CD4-positive, alpha-beta T cell (primary cell): ENCODE data around the gene HOXA13. TPM values are rescaled to one million over a fixed set of nuclear protein-coding genes. Genes with fewer than 3 reads are reported as not detected.

Source experiments
- ATAC-seq: fragments of 200-7000 bp; cut with Tn5 transposase; one replicate; pipeline ENCODE4 v1.10.0; 2022; ENCODE audit warnings: mild to moderate bottlenecking; ENCODE audit not compliant: poor library complexity
- CTCF ChIA-PET: fragments of 350-600 bp; sonication (Branson Sonifier 250); formaldehyde crosslinking; loops from one replicate; lab custom pipeline; 2021; ENCODE audit warnings: antibody characterized with exemption, inconsistent platforms; lab: Charles Lee
- POLR2A ChIA-PET: fragments of 350-600 bp; sonication (Branson Sonifier 250); formaldehyde crosslinking; loops from one replicate; lab custom pipeline; 2021; ENCODE audit warnings: antibody characterized with exemption, inconsistent platforms; lab: Charles Lee
- DNase-seq, 14 experiments: peaks; one replicate each; pipeline ENCODE4 v3.0.0-alpha.2; 2013 to 2020; ENCODE audit warnings: mixed read lengths in 2 of 14
- H3K27ac ChIP-seq, 2 donors: one replicate each; pipeline versions ENCODE4 v1.5.1 to v1.7.0; 2013; ENCODE audit warnings: low read length in 2 of 2, low read depth in 1 of 2, mild to moderate bottlenecking in 1 of 2
- H3K27me3 ChIP-seq, 2 experiments: 1 replicate in 1 of 2; 2 replicates in 1 of 2; pipeline versions ENCODE4 v1.6.1 to v1.7.0; 2013; ENCODE audit warnings: low read length in 2 of 2, control low read depth in 1 of 2, mild to moderate bottlenecking in 1 of 2, moderate library complexity in 1 of 2; ENCODE audit not compliant: insufficient read depth in 2 of 2, control insufficient read depth in 1 of 2
- H3K36me3 ChIP-seq: one replicate; pipeline ENCODE4 v1.6.1; 2013; ENCODE audit warnings: low read length, control low read depth; ENCODE audit not compliant: insufficient read depth
- H3K4me1 ChIP-seq: one replicate; pipeline ENCODE4 v1.6.1; 2013; ENCODE audit warnings: low read length, control low read depth; ENCODE audit not compliant: insufficient read depth
- H3K4me3 ChIP-seq: one replicate; pipeline ENCODE4 v1.5.1; 2013; ENCODE audit warnings: mild to moderate bottlenecking, low read length, moderate library complexity
- H3K9me3 ChIP-seq, 2 experiments: 1 replicate in 1 of 2; 2 replicates in 1 of 2; pipeline versions ENCODE4 v1.6.1 to v1.7.0; 2013; ENCODE audit warnings: low read length in 2 of 2, mild to moderate bottlenecking in 2 of 2, control low read depth in 1 of 2, moderate library complexity in 1 of 2; ENCODE audit not compliant: control insufficient read depth in 1 of 2, insufficient read depth in 1 of 2
- H3K27ac Mint-ChIP-seq: one replicate; pipeline ENCODE4 v1.8.0; 2020; ENCODE audit warnings: mixed read lengths
- H3K27me3 Mint-ChIP-seq: one replicate; pipeline ENCODE4 v1.8.0; 2021; ENCODE audit warnings: mixed read lengths
- H3K36me3 Mint-ChIP-seq: one replicate; pipeline ENCODE4 v1.8.0; 2021; ENCODE audit warnings: low read depth, mixed read lengths
- H3K4me1 Mint-ChIP-seq: one replicate; pipeline ENCODE4 v1.8.0; 2021; ENCODE audit warnings: low read depth, mixed read lengths
- H3K4me3 Mint-ChIP-seq: one replicate; pipeline ENCODE4 v1.8.0; 2020; ENCODE audit warnings: mild to moderate bottlenecking, mixed read lengths
- H3K9me3 Mint-ChIP-seq: one replicate; pipeline ENCODE4 v1.8.0; 2020; ENCODE audit warnings: mixed read lengths
- intact Hi-C, 2 experiments: fragments of 100-400 bp; cut with DNase I in 1 of 2; cut with micrococcal nuclease in 1 of 2; formaldehyde crosslinking; loops; one replicate each; pipeline versions ENCODE4 v1.15.1 to v1.9.0; 2023 to 2025; cut with DNase I, micrococcal nuclease
- total RNA-seq, 174 experiments: library from RNA in 2 of 174; stranded (reverse) in 2 of 174; gene quantifications; one replicate each; pipeline ENCODE4 v1.2.3 and lab custom pipeline; 2021 to 2026
- TF ChIP-seq, protein P1 (sequence below): fragments of 200-600 bp; IDR thresholded peaks from one replicate; pipeline ENCODE4 v1.8.0; 2022; ENCODE audit warnings: antibody characterized with exemption, mild to moderate bottlenecking

HOXA13 gene
- total RNA-seq, 2 experiments from 2014 or later, result not detected

DNA sequence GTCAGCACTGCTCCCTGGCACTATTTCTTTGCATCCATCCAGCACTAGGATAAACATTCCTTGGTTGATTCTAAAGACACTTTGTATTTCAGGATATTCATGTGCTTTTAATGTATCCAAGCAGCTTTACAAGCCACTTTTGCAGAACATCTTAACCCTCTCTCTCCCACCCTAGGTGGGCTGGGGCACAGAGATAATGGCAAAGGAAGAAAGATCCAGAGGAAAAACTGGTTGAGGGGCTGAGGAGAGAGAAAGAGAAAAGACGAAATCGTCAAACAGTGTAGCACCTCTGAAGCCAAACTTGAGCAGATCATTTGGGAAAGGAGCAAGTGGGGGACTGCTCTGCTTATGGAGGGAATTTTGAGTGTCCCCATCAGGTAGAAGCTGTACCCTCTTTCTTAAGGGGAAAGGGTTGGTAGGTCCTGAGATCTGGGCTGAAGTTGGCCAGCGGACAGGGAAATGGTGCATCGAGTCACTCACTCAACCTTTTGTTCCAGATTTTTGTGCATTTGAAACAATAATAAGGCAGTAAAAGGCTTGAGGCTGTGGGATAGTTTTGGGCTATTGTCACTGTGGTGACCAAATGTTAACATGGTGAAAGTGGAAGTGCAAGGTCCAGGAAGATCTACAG lies 4.2 kb upstream of the HOXA13 start:
- no peaks in the 10 kb centered on the region for H3K36me3 Mint-ChIP-seq
- Histone ChIP-seq H3K27ac (no peak overlapping the region), H3K9me3 (peaks cover 0 to 31% of the 10 kb centered on the region in 2 experiments), H3K36me3 (no peaks in the 10 kb centered on the region), H3K4me1 (peaks cover 46% of the 10 kb centered on the region), H3K4me3 (no peak overlapping the region), H3K27me3 (peaks cover 84 to 91% of the 10 kb centered on the region in 2 experiments)
- POLR2A ChIA-PET, result no interaction called here
- peaks cover 88% of the 10 kb centered on the region for H3K27me3 Mint-ChIP-seq
- no peak overlapping the region for H3K27ac Mint-ChIP-seq
- DNase-seq (no peak), ATAC-seq (no peak)
- TF ChIP-seq, protein P1, sequence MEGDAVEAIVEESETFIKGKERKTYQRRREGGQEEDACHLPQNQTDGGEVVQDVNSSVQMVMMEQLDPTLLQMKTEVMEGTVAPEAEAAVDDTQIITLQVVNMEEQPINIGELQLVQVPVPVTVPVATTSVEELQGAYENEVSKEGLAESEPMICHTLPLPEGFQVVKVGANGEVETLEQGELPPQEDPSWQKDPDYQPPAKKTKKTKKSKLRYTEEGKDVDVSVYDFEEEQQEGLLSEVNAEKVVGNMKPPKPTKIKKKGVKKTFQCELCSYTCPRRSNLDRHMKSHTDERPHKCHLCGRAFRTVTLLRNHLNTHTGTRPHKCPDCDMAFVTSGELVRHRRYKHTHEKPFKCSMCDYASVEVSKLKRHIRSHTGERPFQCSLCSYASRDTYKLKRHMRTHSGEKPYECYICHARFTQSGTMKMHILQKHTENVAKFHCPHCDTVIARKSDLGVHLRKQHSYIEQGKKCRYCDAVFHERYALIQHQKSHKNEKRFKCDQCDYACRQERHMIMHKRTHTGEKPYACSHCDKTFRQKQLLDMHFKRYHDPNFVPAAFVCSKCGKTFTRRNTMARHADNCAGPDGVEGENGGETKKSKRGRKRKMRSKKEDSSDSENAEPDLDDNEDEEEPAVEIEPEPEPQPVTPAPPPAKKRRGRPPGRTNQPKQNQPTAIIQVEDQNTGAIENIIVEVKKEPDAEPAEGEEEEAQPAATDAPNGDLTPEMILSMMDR, result no peak
- H3K9me3 Mint-ChIP-seq, result no peaks in the 10 kb centered on the region
- H3K4me3 Mint-ChIP-seq, result no peak overlapping the region
- CTCF ChIA-PET, result no interaction called here
- peaks cover 42% of the 10 kb centered on the region for H3K4me1 Mint-ChIP-seq
- intact Hi-C loops, result no loop called here

DNA sequence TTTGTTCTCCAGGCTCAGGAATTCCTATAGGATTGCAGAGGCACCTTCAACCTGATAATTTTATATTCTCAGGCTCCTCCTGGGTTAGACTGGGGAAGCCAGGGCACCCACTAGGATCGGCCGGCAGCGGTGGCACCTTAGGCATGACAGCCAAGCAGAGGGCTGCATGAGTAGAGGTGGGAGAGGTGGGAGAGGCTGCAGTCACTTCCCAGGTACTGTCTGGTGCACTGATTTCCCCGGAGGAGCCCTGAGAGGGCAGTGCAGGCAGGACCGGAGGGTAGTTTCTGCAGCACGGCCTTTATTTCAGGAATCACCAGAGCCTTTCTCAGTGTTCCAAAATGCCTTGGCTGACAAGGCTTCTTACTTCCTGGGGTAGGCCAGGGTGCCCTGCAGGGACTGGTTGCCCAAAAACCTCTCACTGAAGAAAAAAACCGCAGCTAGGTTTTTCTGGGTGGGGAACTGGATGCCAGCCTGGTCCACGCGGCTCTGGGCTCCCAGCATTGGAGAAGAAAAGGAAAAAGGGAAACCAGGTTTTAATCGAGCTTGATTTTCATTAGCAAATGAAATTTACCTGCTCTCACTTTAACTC lies 3.6 kb upstream of the HOXA13 start:
- H3K4me1 ChIP-seq, result peaks cover 52% of the 10 kb centered on the region
- ATAC-seq, result no peak
- H3K4me1 Mint-ChIP-seq, result peaks cover 46% of the 10 kb centered on the region
- no peaks in the 10 kb centered on the region for H3K36me3 Mint-ChIP-seq
- CTCF ChIA-PET, result no interaction called here
- H3K4me3 Mint-ChIP-seq, result no peak overlapping the region
- POLR2A ChIA-PET, result interaction anchor here (0.8 to 1.2 kb wide), 2 partner anchors 17 to 36 kb away, joined by 3 to 4 read pairs; no protein-coding TSS in a partner anchor
- intact Hi-C loops, result no loop called here
- peaks cover 0 to 38% of the 10 kb centered on the region in 2 experiments for H3K9me3 ChIP-seq
- H3K27ac Mint-ChIP-seq, result no peak overlapping the region
- H3K9me3 Mint-ChIP-seq, result no peaks in the 10 kb centered on the region
- H3K27me3 Mint-ChIP-seq, result peaks cover 88% of the 10 kb centered on the region
- DNase-seq, result no peak
- no peak overlapping the region for H3K27ac ChIP-seq
- TF ChIP-seq, protein P1, result no peak
- peaks cover 84 to 91% of the 10 kb centered on the region in 2 experiments for H3K27me3 ChIP-seq
- no peaks in the 10 kb centered on the region for H3K36me3 ChIP-seq
- H3K4me3 ChIP-seq, result no peak overlapping the region

DNA sequence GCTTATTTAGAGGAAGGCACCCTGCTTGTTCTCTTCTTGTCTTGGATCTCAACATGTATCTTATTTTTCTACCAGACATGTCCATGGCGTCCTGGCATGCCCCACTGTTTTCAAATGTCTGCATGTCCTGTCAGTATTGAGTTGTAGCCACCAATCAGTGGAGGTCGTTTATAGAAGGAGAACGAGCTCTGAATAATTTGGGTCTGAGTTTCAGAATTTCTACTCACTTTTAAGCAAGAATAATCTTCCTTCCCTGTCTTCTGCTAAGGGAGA lies 2.9 kb upstream of the HOXA13 start:
- no peak for DNase-seq
- H3K9me3 Mint-ChIP-seq, result no peaks in the 10 kb centered on the region
- TF ChIP-seq, protein P1, result no peak
- Histone ChIP-seq H3K4me3 (no peak overlapping the region), H3K27me3 (peaks cover 84 to 91% of the 10 kb centered on the region in 2 experiments), H3K27ac (no peak overlapping the region), H3K4me1 (peaks cover 57% of the 10 kb centered on the region), H3K36me3 (no peaks in the 10 kb centered on the region), H3K9me3 (peaks cover 0 to 42% of the 10 kb centered on the region in 2 experiments)
- no peak overlapping the region for H3K27ac Mint-ChIP-seq
- peaks cover 88% of the 10 kb centered on the region for H3K27me3 Mint-ChIP-seq
- H3K4me3 Mint-ChIP-seq, result peak overlapping the region; percentile 9
- intact Hi-C loops, result no loop called here
- CTCF ChIA-PET, result no interaction called here
- POLR2A ChIA-PET, result interaction anchor here (0.8 to 1.2 kb wide), 2 partner anchors 16 to 35 kb away, joined by 3 to 4 read pairs; no protein-coding TSS in a partner anchor
- no peaks in the 10 kb centered on the region for H3K36me3 Mint-ChIP-seq
- ATAC-seq, result no peak
- peaks cover 53% of the 10 kb centered on the region for H3K4me1 Mint-ChIP-seq
